GM12878 (cell line): Measurements from ENCODE around the gene ANKMY1. TPM values are rescaled to one million over a fixed set of nuclear protein-coding genes. Genes with fewer than 3 reads are reported as not detected.

Source experiments
- ATAC-seq: fragments of 200-7000 bp; cut with Tn5 transposase; 3 replicates; pipeline ENCODE4 v1.9.1; 2020; ENCODE audit warnings: mild to moderate bottlenecking, moderate library complexity
- BruUV-seq: library from RNA; stranded (reverse); fragments of 400-500 nt; replicated peaks from 2 replicates; lab custom pipeline; 2021; lab: Mats Ljungman, UMichigan
- CTCF ChIA-PET: fragments of 300-600 bp; sonication (Branson Sonifier 250); formaldehyde crosslinking; extraction: SDS; loops from one replicate; lab custom pipeline; 2021; ENCODE audit warnings: inconsistent platforms; lab: Yijun Ruan, JAX
- POLR2A ChIA-PET: fragments of 350-600 bp; formaldehyde crosslinking; extraction: SDS; loops from one replicate; lab custom pipeline; 2021; ENCODE audit warnings: inconsistent platforms; lab: Charles Lee
- RAD21 ChIA-PET: fragments of 300-600 bp; sonication (Branson Sonifier 250); formaldehyde crosslinking; loops from one replicate; lab custom pipeline; 2023; ENCODE audit warnings: antibody characterized with exemption; ENCODE audit not compliant: unreplicated experiment; lab: Charles Lee
- SMC1A ChIA-PET: fragments of 300-600 bp; sonication (Branson Sonifier 250); formaldehyde crosslinking; loops from one replicate; lab custom pipeline; 2023; ENCODE audit not compliant: unreplicated experiment, uncharacterized antibody; lab: Charles Lee
- DNase-seq: peaks from one replicate; pipeline ENCODE4 v3.0.0-alpha.2; 2011; ENCODE audit warnings: low read depth, low spot score
- FAIRE-seq: peaks from 3 replicates; lab custom pipeline; 2011; peaks lifted over from hg19 to GRCh38; lab: Jason Lieb, UNC
- H2AFZ ChIP-seq: 2 replicates; pipeline ENCODE4 v1.6.0; 2011; ENCODE audit warnings: low read depth, low read length, control low read depth; ENCODE audit not compliant: control insufficient read depth
- H3K27ac ChIP-seq: 2 replicates; pipeline ENCODE4 v1.5.1; 2011; ENCODE audit warnings: control low read depth; ENCODE audit not compliant: control insufficient read depth, insufficient read depth
- H3K27me3 ChIP-seq, 2 experiments: replicated peaks in 1 of 2; 2 replicates each; pipeline versions ENCODE4 v1.6.0 to v1.6.1; 2011; ENCODE audit warnings: low read length in 1 of 2; ENCODE audit not compliant: control insufficient read depth in 2 of 2, insufficient read depth in 2 of 2
- H3K36me3 ChIP-seq, 2 experiments: 2 replicates each; pipeline ENCODE4 v1.5.1; 2011; ENCODE audit warnings: low read length in 1 of 2; ENCODE audit not compliant: control insufficient read depth in 2 of 2, insufficient read depth in 2 of 2
- H3K4me1 ChIP-seq: 2 replicates; pipeline ENCODE4 v1.6.1; 2011; ENCODE audit warnings: mild to moderate bottlenecking, low read length, moderate library complexity, mixed read lengths; ENCODE audit not compliant: control insufficient read depth, insufficient read depth
- H3K4me2 ChIP-seq: 2 replicates; pipeline ENCODE4 v1.6.0; 2011; ENCODE audit warnings: control low read depth; ENCODE audit not compliant: control insufficient read depth, insufficient read depth
- H3K4me3 ChIP-seq: fragments of 200-600 bp; sonication (generic); 2 replicates; pipeline ENCODE4 v1.5.1; 2016
- H3K79me2 ChIP-seq: 2 replicates; pipeline ENCODE4 v1.6.0; 2011; ENCODE audit warnings: low read length; ENCODE audit not compliant: control insufficient read depth, insufficient read depth
- H3K9ac ChIP-seq: 2 replicates; pipeline ENCODE4 v1.8.0; 2011; ENCODE audit warnings: low read length, control low read depth, mixed read lengths; ENCODE audit not compliant: control insufficient read depth, insufficient read depth
- H3K9me3 ChIP-seq: replicated peaks from 3 replicates; pipeline ENCODE4 v1.5.1; 2011; ENCODE audit warnings: mild to moderate bottlenecking, low read length; ENCODE audit not compliant: control insufficient read depth, insufficient read depth
- H4K20me1 ChIP-seq: 2 replicates; pipeline ENCODE4 v1.6.0; 2011; ENCODE audit not compliant: control insufficient read depth, insufficient read depth
- IRF4 ChIP-seq: IDR thresholded peaks from 2 replicates; pipeline ENCODE4 v1.6.1; 2011; ENCODE audit warnings: low read depth, low read length
- MYC ChIP-seq: IDR thresholded peaks from 2 replicates; pipeline ENCODE4 v1.6.1; 2011; ENCODE audit warnings: mild to moderate bottlenecking, low read length, moderate library complexity, inconsistent platforms; ENCODE audit not compliant: insufficient read depth, insufficient replicate concordance, insufficient read length, severe bottlenecking
- POLR2A ChIP-seq: IDR thresholded peaks from 2 replicates; pipeline ENCODE4 v1.6.1; 2011; ENCODE audit warnings: low read depth, mild to moderate bottlenecking, low read length
- POLR2AphosphoS2 ChIP-seq: IDR thresholded peaks from 2 replicates; pipeline ENCODE4 v1.6.1; 2011; ENCODE audit warnings: low read depth, mild to moderate bottlenecking, low read length, improper control_type of control experiment, moderate library complexity
- WGBS: methylation state at CpG from one replicate; pipeline ENCODE4 v1.1.6; 2016; ENCODE audit warnings: low lambda C conversion rate; ENCODE audit not compliant: insufficient replicate concordance, insufficient coverage; ENCODE audit errors: missing lambda C conversion rate; 5-methylcytosine and 5-hydroxymethylcytosine counted together
- in situ Hi-C: fragments of 300-500 bp; cut with MboI; formaldehyde crosslinking; loops from 9 replicates; pipeline ENCODE4 v1.14.3; 2018; ENCODE audit warnings: mixed read lengths
- intact Hi-C: fragments of 100-400 bp; cut with micrococcal nuclease; formaldehyde crosslinking; loops from one replicate; pipeline ENCODE4 v1.14.2; 2022; ENCODE audit not compliant: unreplicated experiment
- polyA plus RNA-seq, 11 experiments: library from polyadenylated mRNA; depleted of rRNA in 4 of 11; unstranded in 6 of 11; stranded (reverse) in 5 of 11; fragments of >200 nt; fragmentation: Nextera tagmentation in 4 of 11; fragmentation: Illumina TruSeq in 1 of 11; extraction: Ambion mirVana in 4 of 11; extraction: Trizol in 1 of 11; gene quantifications; 1 replicate in 1 of 11; 2 replicates in 10 of 11; pipeline versions ENCODE4 v1.2.1 to v1.2.3, GENCODE V29; 2011 to 2016; ENCODE audit warnings: inconsistent platforms in 2 of 11, missing spikeins in 2 of 11, low read depth in 1 of 11
- total RNA-seq, 4 experiments: library from RNA; depleted of rRNA in 3 of 4; stranded (reverse); fragments of >200 nt in 3 of 4; fragmentation: Illumina TruSeq in 1 of 4; extraction: Trizol in 1 of 4; gene quantifications; 2 replicates each; pipeline versions ENCODE4 v1.2.1 to v1.2.3, GENCODE V29; 2013 to 2021
- TF ChIP-seq, protein P1 (sequence below), 3 experiments: IDR thresholded peaks in 2 of 3; conservative IDR thresholded peaks in 1 of 3; 2 replicates each; pipeline ENCODE4 v1.5.1; 2011; ENCODE audit warnings: low read depth in 3 of 3, low read length in 3 of 3, mild to moderate bottlenecking in 3 of 3, control low read depth in 2 of 3, moderate library complexity in 2 of 3, inconsistent platforms in 1 of 3, mixed read lengths in 1 of 3; ENCODE audit not compliant: control insufficient read depth in 2 of 3, insufficient read depth in 1 of 3; ENCODE audit errors: extremely low read depth in 1 of 3

The ANKMY1 gene
- total and polyA plus RNA-seq, 10 of the 15 experiments (the other 5 are each of a cell fraction or from before 2014, with no cell fraction given) = 1.1 to 15.3 (median 11.1) TPM

DNA sequence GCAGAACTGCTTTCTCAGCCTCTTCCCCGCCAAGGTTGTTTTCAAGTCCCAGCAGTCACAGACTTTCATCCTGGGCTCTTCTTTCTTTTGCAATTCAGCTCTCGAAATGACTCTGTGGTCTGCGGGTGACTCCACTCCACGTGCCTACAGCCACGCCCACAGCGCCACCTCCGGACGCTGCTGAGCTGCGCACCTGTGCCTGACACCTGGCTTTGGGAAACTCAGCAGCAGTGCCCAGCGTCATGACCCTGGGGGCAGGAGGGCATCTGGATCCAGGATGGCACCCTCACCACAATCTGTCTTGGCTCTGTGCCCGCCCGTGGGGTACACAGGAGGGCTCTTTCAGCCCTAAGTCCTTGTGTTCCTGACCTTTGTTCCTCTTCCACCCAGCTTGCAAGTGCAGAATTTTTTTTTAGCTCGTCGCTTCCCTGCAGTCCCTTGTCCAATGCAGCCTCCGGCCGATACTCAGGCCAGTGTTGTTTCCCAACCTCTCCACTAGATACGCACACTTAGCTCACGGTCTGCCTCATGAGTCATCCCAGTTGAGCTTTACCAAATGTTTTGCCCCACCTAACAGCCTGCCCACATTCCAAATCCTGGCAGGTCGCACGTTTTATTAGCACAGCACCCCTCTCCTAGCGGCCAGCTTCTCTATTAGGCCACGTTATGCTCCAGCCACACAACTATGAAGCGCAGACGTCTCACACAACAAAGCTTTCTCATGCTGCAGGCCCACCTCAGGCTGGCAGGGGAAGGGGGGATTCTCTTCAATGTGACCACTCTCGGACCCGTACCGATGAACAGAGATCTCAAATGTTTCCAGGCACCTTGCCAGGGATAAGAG lies 22.2 kb upstream of the ANKMY1 start (continued):
- TF ChIP-seq POLR2AphosphoS2 (no peak), MYC (peak; percentile 63)
- TF ChIP-seq, protein P1, sequence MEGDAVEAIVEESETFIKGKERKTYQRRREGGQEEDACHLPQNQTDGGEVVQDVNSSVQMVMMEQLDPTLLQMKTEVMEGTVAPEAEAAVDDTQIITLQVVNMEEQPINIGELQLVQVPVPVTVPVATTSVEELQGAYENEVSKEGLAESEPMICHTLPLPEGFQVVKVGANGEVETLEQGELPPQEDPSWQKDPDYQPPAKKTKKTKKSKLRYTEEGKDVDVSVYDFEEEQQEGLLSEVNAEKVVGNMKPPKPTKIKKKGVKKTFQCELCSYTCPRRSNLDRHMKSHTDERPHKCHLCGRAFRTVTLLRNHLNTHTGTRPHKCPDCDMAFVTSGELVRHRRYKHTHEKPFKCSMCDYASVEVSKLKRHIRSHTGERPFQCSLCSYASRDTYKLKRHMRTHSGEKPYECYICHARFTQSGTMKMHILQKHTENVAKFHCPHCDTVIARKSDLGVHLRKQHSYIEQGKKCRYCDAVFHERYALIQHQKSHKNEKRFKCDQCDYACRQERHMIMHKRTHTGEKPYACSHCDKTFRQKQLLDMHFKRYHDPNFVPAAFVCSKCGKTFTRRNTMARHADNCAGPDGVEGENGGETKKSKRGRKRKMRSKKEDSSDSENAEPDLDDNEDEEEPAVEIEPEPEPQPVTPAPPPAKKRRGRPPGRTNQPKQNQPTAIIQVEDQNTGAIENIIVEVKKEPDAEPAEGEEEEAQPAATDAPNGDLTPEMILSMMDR (IDR thresholded peaks at IDR 0.05 in 2 of 3, conservative IDR thresholded peaks at IDR 0.05 in 1 of 3; ENCODE audit: control insufficient read depth in 2 of 3, extremely low read depth in 1 of 3, insufficient read depth in 1 of 3, low read depth in 3 of 3, low read length in 3 of 3) = peak; percentile 71 to 77 (median 77)

DNA sequence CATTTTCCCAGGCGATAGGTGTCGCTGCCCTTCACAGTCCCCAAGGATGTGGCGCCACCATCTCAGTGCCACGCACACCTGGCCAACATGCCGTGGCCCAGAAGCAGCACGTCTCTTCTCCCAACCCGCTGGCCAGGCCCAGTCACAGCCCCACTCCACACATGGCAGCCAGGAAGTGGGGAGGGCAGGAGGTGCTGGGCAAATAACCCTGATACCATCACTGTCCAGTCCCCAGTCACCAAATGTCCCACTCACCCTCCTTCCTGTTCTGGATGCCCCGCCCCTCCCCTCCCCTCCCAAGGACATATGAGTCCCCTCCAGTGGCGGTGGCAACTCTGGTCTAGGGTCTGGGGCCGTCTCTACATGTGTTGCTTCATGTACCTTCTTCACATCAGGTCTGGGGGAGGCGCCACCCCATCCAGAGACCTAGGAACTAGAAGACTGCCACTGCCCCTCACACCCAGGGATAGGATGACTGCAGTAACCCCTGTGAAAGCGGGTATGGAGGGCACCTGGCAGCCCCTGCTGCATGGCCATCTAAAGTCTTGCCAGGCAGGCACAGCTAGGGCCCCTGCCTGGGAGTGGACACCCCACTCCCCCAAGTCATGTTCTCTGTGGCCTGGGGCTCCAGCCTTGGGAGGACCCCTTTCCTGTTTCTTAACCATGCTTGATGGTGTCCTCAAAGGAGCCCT lies 21.4 kb upstream of the ANKMY1 start:
- Histone ChIP-seq H3K4me2 (peak overlapping the region; percentile 83), H2AFZ (no peak overlapping the region)
- no peak for DNase-seq
- peak; percentile 4; the same call in 2 of the 3 replicates for ATAC-seq
- TF ChIP-seq IRF4 (no peak), POLR2A (peak; percentile 21)
- TF ChIP-seq, all 136 proteins: peak for 1
- no TSS peak for BruUV-seq
- ChIA-PET POLR2A (interaction anchor here (1.3 to 2.1 kb wide), 4 partner anchors 10 to 18 kb away, joined by 4 to 22 read pairs (median 8); no protein-coding TSS in a partner anchor), CTCF (interaction anchor here (0.9 to 11.9 kb wide), 7 partner anchors 8 to 65 kb away, joined by 4 to 196 read pairs (median 7); partner anchors contain the start of genes DUSP28 and RNPEPL1), RAD21 (interaction anchor here (1.7 to 10.9 kb wide), 2 partner anchors 17 to 65 kb away, joined by 11 to 206 read pairs; partner anchors contain the start of genes ANKMY1 and DUSP28), SMC1A (interaction anchor here (0.7 to 3.6 kb wide), 5 partner anchors 11 to 42 kb away, joined by 3 to 35 read pairs (median 5); partner anchors contain the start of gene RNPEPL1)
- no peaks in the 10 kb centered on the region; the same call in 1 of the 2 replicates for H4K20me1 ChIP-seq
- intact Hi-C loops = no loop called here
- no peak for FAIRE-seq
- H3K9ac ChIP-seq = peak overlapping the region; percentile 12; the same call in 1 of the 2 replicates
- H3K4me3 ChIP-seq = no peak overlapping the region
- peaks cover 0 to 7% of the 10 kb centered on the region in 2 experiments; a peak in 3 of 4 replicates for H3K36me3 ChIP-seq
- H3K9me3 ChIP-seq = no peaks in the 10 kb centered on the region; the same call in 1 of the 3 replicates
- H3K27me3 ChIP-seq = no peaks in the 10 kb centered on the region
- in situ Hi-C loops = no loop called here
- WGBS = 68% methylated on average over 12 of the region's 12 CpGs
- H3K79me2 ChIP-seq = peaks cover 14% of the 10 kb centered on the region
- peak overlapping the region; percentile 62 for H3K27ac ChIP-seq
- peaks cover 38% of the 10 kb centered on the region for H3K4me1 ChIP-seq
